Progenitor cell of endocrine pancreas (in vitro differentiated cells): ENCODE data around the gene GLYR1. TPM values are rescaled to one million over a fixed set of nuclear protein-coding genes. Genes with fewer than 3 reads are reported as not detected.

Experiments
- DNase-seq: peaks from one replicate; pipeline ENCODE4 v3.0.0; 2021; ENCODE audit warnings: low spot score; ENCODE audit not compliant: unreplicated experiment
- H3K27ac Mint-ChIP-seq: 2 replicates; pipeline ENCODE4 v1.8.0; 2021; ENCODE audit warnings: mild to moderate bottlenecking, moderate library complexity, mixed read lengths
- H3K27me3 Mint-ChIP-seq: 2 replicates; pipeline ENCODE4 v1.8.0; 2021; ENCODE audit warnings: mixed read lengths
- H3K36me3 Mint-ChIP-seq: 2 replicates; pipeline ENCODE4 v1.8.0; 2022; ENCODE audit warnings: mixed read lengths; ENCODE audit not compliant: insufficient read depth
- H3K4me1 Mint-ChIP-seq: 2 replicates; pipeline ENCODE4 v1.8.0; 2021; ENCODE audit warnings: low read depth, mixed read lengths
- H3K4me3 Mint-ChIP-seq: 2 replicates; pipeline ENCODE4 v1.8.0; 2021; ENCODE audit warnings: low read depth, mild to moderate bottlenecking, moderate library complexity, mixed read lengths
- H3K9me3 Mint-ChIP-seq: 2 replicates; pipeline ENCODE4 v1.8.0; 2021; ENCODE audit warnings: low read depth, mixed read lengths
- CTCF ChIP-seq: fragments of 200-600 bp; sonication (generic); IDR thresholded peaks from one replicate; pipeline ENCODE4 v1.5.0; 2021; ENCODE audit warnings: antibody characterized with exemption, mild to moderate bottlenecking; ENCODE audit not compliant: unreplicated experiment
- total RNA-seq: library from RNA; stranded (reverse); gene quantifications from 2 replicates; pipeline ENCODE4 v1.2.1, GENCODE V29; 2021

The GLYR1 gene
- total RNA-seq, 1 donor from 2014 or later = 129 TPM

- H3K9me3 Mint-ChIP-seq = no peaks in the 10 kb centered on the region
- H3K27me3 Mint-ChIP-seq = no peaks in the 10 kb centered on the region
- peak; percentile 32 for DNase-seq
- peak overlapping the region; percentile 86 for H3K27ac Mint-ChIP-seq
- H3K4me3 Mint-ChIP-seq = peak overlapping the region; percentile 88
- peaks cover 8% of the 10 kb centered on the region for H3K36me3 Mint-ChIP-seq
- peaks cover 28% of the 10 kb centered on the region for H3K4me1 Mint-ChIP-seq
- no peak for TF ChIP-seq CTCF
Observed at GRCh38 chr16:4846503-4846900, 586 bp downstream of the GLYR1 start.

- Mint-ChIP-seq H3K36me3 (peaks cover 20% of the 10 kb centered on the region), H3K4me1 (peaks cover 7% of the 10 kb centered on the region), H3K4me3 (no peak overlapping the region), H3K9me3 (no peaks in the 10 kb centered on the region), H3K27ac (no peak overlapping the region), H3K27me3 (no peaks in the 10 kb centered on the region)
- no peak for DNase-seq
- TF ChIP-seq CTCF = no peak
Observed at GRCh38 chr16:4840984-4841383, 6.1 kb downstream of the GLYR1 start.

- Mint-ChIP-seq H3K4me1 (no peaks in the 10 kb centered on the region), H3K9me3 (no peaks in the 10 kb centered on the region), H3K36me3 (peaks cover 20% of the 10 kb centered on the region), H3K27me3 (no peaks in the 10 kb centered on the region), H3K27ac (no peak overlapping the region), H3K4me3 (no peak overlapping the region)
- no peak for TF ChIP-seq CTCF
- DNase-seq = no peak
Observed at GRCh38 chr16:4839942-4840341, 7.1 kb downstream of the GLYR1 start.

- peaks cover 13% of the 10 kb centered on the region for H3K36me3 Mint-ChIP-seq
- H3K27me3 Mint-ChIP-seq = no peaks in the 10 kb centered on the region
- H3K4me1 Mint-ChIP-seq = no peaks in the 10 kb centered on the region
- H3K4me3 Mint-ChIP-seq = no peak overlapping the region
- no peak for DNase-seq
- no peaks in the 10 kb centered on the region for H3K9me3 Mint-ChIP-seq
- H3K27ac Mint-ChIP-seq = no peak overlapping the region
- TF ChIP-seq CTCF = no peak
Observed at GRCh38 chr16:4837733-4838501, 9.2 kb downstream of the GLYR1 start.

GRCh38 chr16:4836727-4837126 is 10.4 kb downstream of the GLYR1 start:
- peaks cover 19% of the 10 kb centered on the region for H3K36me3 Mint-ChIP-seq
- H3K4me1 Mint-ChIP-seq = no peaks in the 10 kb centered on the region
- no peak for TF ChIP-seq CTCF
- H3K4me3 Mint-ChIP-seq = no peak overlapping the region
- peak overlapping the region; percentile 76 for H3K27ac Mint-ChIP-seq
- no peaks in the 10 kb centered on the region for H3K9me3 Mint-ChIP-seq
- H3K27me3 Mint-ChIP-seq = no peaks in the 10 kb centered on the region
- DNase-seq = no peak
